ENCODE measurements around the gene SNPH. TPM values are rescaled to one million over a fixed set of nuclear protein-coding genes. Genes with fewer than 3 reads are reported as not detected.

Gene SNPH
- total and polyA plus RNA-seq, 2 of the 4 experiments (the other 2 are of a cell fraction): 3.1 to 4.5 TPM

DNA sequence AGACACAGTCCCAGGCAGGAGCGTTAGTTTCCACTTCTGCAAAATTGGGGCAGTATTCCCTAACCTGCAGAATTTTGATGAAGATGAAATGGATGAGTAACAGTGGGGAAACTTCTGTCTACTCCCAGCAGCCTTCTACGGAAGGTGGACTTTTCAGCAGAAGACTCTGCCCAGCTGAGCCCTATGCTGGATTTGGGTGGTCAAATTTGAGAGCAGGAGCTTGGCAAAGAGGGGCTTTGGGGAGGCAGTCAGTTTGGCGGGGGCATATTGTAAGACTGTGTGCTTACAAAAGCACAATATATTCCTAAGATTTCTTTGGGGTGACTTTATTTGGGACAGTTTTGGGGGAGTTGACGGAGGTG lies 68.3 kb downstream of the SNPH start:
- H3K27ac ChIP-seq (ENCODE audit: insufficient read depth, low read length): no peak overlapping the region
- peaks cover 9% of the 10 kb centered on the region for H3K4me1 ChIP-seq (ENCODE audit: control insufficient read depth, insufficient read depth, low read length)

More for the DNA sequence above, 68.3 kb downstream of the SNPH start:
- no peak overlapping the region for H2AFZ ChIP-seq (replicated peaks; ENCODE audit: low read length, poor library complexity)
- H3K27me3 ChIP-seq (ENCODE audit: control insufficient read depth, insufficient read depth, low read length): no peaks in the 10 kb centered on the region
- no peak overlapping the region for H4K8ac ChIP-seq (ENCODE audit: low read depth in 2 of 2, low read length in 2 of 2)
- no peak overlapping the region for H2BK120ac ChIP-seq (ENCODE audit: low read depth, low read length)
- no peak overlapping the region for H3K23ac ChIP-seq (ENCODE audit: low read depth, low read length)
- no peak for ATAC-seq (ENCODE audit: low read depth)
- H3K18ac ChIP-seq (ENCODE audit: low read depth, low read length): no peak overlapping the region
- intact Hi-C loops (cut with micrococcal nuclease): no loop called here
- H3K36me3 ChIP-seq (ENCODE audit: control insufficient read depth, insufficient read depth, low read length): peaks cover 9% of the 10 kb centered on the region; the same call in 1 of the 2 replicates
- H3K14ac ChIP-seq (replicated peaks; ENCODE audit: low read depth, low read length): no peak overlapping the region
- no peak overlapping the region for H3K9ac ChIP-seq (ENCODE audit: low read depth, low read length)
- no peak overlapping the region for H3K4ac ChIP-seq (ENCODE audit: low read depth, low read length)
- POLR2A ChIA-PET (ENCODE audit: unreplicated experiment): no interaction called here
- H3K79me1 ChIP-seq (ENCODE audit: low read depth in 1 of 2, low read length in 2 of 2): peaks cover 44 to 84% of the 10 kb centered on the region in 2 experiments
- no peak overlapping the region for H3K56ac ChIP-seq (ENCODE audit: extremely low read depth, insufficient read depth, low read length)
- in situ Hi-C loops (cut with MboI; ENCODE audit: low sequenced_read_pairs): loop anchor here (25.0 kb wide), 1 partner anchor 503 kb away; no protein-coding TSS in a partner anchor
- H3K9me3 ChIP-seq (ENCODE audit: control insufficient read depth, insufficient read depth, low read length): no peaks in the 10 kb centered on the region
- DNase-seq: no peak
- no TSS peak for BruUV-seq (replicated peaks)
- no peak overlapping the region for H3K4me3 ChIP-seq (ENCODE audit: insufficient read depth, low read depth, low read length)
- no peak overlapping the region for H3K4me2 ChIP-seq (ENCODE audit: low read depth, low read length)
- no peak overlapping the region for H2BK15ac ChIP-seq (ENCODE audit: low read depth, low read length)
- dilution Hi-C loops (cut with HindIII; ENCODE audit: low sequenced_read_pairs, unreplicated experiment): no loop called here
- CTCF ChIA-PET: no interaction called here
- no peak overlapping the region for H4K5ac ChIP-seq (ENCODE audit: low read depth, low read length)
- H4K91ac ChIP-seq (ENCODE audit: insufficient read depth, low read depth, low read length): no peak overlapping the region
- TF ChIP-seq RCOR1 (IDR thresholded peaks at IDR 0.05; ENCODE audit: insufficient replicate concordance, low read length): no peak
- TF ChIP-seq CEBPB (IDR thresholded peaks at IDR 0.05; ENCODE audit: low read depth, low read length): no peak
- no peak for TF ChIP-seq BHLHE40 (IDR thresholded peaks at IDR 0.05; ENCODE audit: low read depth, low read length)
- TF ChIP-seq CHD1 (IDR thresholded peaks at IDR 0.05; ENCODE audit: low read depth, low read length): no peak
- no peak for TF ChIP-seq USF2 (IDR thresholded peaks at IDR 0.05; ENCODE audit: low read depth, low read length)
- no peak for TF ChIP-seq ELK1 (IDR thresholded peaks at IDR 0.05; ENCODE audit: borderline replicate concordance, low read depth, low read length)
- TF ChIP-seq POLR2A (IDR thresholded peaks at IDR 0.05; ENCODE audit: low read depth, low read length): no peak
- TF ChIP-seq MAFK (IDR thresholded peaks at IDR 0.05; ENCODE audit: low read depth, low read length): no peak
- no peak for TF ChIP-seq MXI1 (IDR thresholded peaks at IDR 0.05; ENCODE audit: borderline replicate concordance, low read depth, low read length)
- no peak for TF ChIP-seq FOS (IDR thresholded peaks at IDR 0.05; ENCODE audit: low read depth, low read length)
- TF ChIP-seq MAZ (IDR thresholded peaks at IDR 0.05; ENCODE audit: borderline replicate concordance, low read depth, low read length): no peak
- no peak for TF ChIP-seq RFX5 (IDR thresholded peaks at IDR 0.05; ENCODE audit: low read depth, low read length)
- no peak overlapping the region for H2AK5ac ChIP-seq (ENCODE audit: low read depth, low read length)
- H4K20me1 ChIP-seq (ENCODE audit: insufficient read depth, low read length): peaks cover 11% of the 10 kb centered on the region
- no peak overlapping the region for H2BK20ac ChIP-seq (ENCODE audit: low read depth, low read length)
- no CpG with 5 or more reads among the region's 4 CpGs for WGBS, 2 experiments (ENCODE audit: extremely low coverage in 2 of 2, insufficient read length in 1 of 2)
- H2AK9ac ChIP-seq (replicated peaks; ENCODE audit: low read depth, low read length, poor library complexity): no peak overlapping the region
- no peak overlapping the region for H2BK5ac ChIP-seq (ENCODE audit: low read depth, low read length, poor library complexity, severe bottlenecking)
- H3K9me1 ChIP-seq (ENCODE audit: insufficient read depth, low read length): peaks cover 35% of the 10 kb centered on the region

All from IMR-90 (cell line).